Measurements from ENCODE around the gene TMEM141.
A peak's percentile ranks its signal among the peaks of the same experiment; 100 is the strongest.
"Not testable (repeated sequence)": the region's sequence is repeated elsewhere in the genome, so short reads cannot be mapped to it uniquely, and the experiment has no call there.

The TMEM141 gene

DNA sequence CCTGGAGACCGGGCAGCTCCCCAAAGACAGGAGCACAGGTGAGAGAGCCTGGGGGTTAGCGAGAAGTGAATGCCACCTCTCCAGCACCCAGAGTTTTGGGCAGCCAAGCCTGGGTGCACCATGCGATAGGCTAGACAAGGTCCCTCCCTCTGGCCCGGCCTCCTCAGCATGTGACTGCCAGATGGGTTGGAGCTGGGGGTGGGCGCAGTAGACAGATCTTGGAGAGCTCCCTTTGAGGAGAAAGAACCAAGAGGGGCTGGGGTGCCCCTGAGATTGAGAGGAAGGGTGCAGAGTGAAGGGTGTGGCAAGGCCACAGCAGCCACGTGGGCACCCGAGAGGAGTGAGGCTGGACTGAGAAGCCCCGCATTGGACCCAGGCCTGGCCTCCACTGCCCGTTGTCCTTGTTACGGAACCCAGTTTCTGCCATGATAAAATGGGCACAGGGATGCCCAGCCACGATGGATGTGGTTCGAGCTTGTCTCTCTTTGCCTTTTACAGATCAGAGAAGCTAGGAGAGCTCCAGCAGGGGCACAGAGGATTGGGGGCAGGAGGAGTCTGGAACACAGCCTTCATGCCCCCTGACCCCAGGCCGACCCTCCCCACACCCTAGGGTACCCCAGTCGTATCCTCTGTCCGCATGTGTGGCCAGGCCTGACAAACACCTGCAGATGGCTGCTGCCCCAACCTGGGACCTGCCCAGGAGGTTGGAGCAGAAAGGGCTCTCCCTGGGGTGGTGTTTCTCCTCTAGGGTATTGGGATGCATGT, 1.4 kb downstream of the TMEM141 start:
- Histone ChIP-seq H3K4me1 (ENCODE audit: insufficient read depth, low read length) (peaks cover 18% of the 10 kb centered on the region), H3K4me3 (ENCODE audit: low read depth in 1 of 2, low read length in 2 of 2) (peak overlapping the region; percentile 9 to 70), H3K27me3 (ENCODE audit: control insufficient read depth in 1 of 2, insufficient read depth in 2 of 2, low read length in 2 of 2) (peaks cover 0 to 13% of the 10 kb centered on the region in 2 donors), H3K36me3 (ENCODE audit: insufficient read depth, low read length) (peaks cover 6% of the 10 kb centered on the region), H3K9me3 (ENCODE audit: low read length) (no peaks in the 10 kb centered on the region), H3K27ac (ENCODE audit: low read depth, low read length) (no peak overlapping the region), H3K9ac (ENCODE audit: low read length) (no peak overlapping the region)

DNA sequence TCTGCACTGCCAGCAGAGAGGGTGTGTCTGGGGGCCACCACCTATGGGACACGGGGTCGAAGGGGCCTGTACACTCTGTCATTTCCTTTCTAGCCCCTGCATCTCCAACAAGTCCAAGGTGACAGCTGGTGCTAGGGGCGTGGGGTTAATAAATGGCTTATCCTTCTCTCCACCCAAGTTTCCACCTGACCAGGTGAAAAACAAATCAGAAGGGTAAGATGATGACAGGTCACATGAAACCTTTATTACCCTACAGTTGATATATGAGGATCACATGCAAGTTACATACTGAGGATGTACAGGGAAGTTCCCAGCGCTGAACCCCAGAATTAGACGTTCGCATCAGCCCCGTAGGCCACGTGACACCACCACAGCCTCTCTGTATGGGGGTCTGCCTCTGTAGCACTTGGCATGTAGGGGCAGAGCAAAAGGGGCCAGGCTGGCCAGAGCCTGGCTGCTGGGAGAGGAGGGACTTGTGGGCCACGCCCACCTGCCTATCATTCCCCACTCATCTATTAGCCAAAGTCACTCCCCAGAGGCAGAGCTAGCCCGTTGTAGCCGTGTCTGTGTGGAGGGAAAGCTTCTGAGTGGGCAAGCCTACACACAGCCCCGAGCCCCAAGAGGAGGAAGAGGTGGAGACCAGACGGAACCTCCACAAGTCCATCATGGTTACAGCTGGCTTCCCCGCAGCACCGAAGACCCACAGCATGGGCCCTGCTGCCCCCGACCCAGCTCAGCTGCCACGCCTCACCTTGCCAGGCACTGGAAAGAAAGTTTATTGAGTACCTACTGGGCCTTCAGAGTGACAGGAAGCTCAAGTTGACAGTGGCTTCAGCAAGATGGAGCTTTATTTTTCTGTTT, 2.2 kb downstream of the TMEM141 start:
- Histone ChIP-seq H3K9me3 (ENCODE audit: low read length) (no peaks in the 10 kb centered on the region), H3K4me3 (ENCODE audit: low read depth in 1 of 2, low read length in 2 of 2) (no peak overlapping the region), H3K9ac (ENCODE audit: low read length) (no peak overlapping the region), H3K27ac (ENCODE audit: low read depth, low read length) (no peak overlapping the region), H3K27me3 (ENCODE audit: control insufficient read depth in 1 of 2, insufficient read depth in 2 of 2, low read length in 2 of 2) (peaks cover 1 to 19% of the 10 kb centered on the region in 2 donors), H3K4me1 (ENCODE audit: insufficient read depth, low read length) (peaks cover 18% of the 10 kb centered on the region), H3K36me3 (ENCODE audit: insufficient read depth, low read length) (peaks cover 6% of the 10 kb centered on the region)

DNA sequence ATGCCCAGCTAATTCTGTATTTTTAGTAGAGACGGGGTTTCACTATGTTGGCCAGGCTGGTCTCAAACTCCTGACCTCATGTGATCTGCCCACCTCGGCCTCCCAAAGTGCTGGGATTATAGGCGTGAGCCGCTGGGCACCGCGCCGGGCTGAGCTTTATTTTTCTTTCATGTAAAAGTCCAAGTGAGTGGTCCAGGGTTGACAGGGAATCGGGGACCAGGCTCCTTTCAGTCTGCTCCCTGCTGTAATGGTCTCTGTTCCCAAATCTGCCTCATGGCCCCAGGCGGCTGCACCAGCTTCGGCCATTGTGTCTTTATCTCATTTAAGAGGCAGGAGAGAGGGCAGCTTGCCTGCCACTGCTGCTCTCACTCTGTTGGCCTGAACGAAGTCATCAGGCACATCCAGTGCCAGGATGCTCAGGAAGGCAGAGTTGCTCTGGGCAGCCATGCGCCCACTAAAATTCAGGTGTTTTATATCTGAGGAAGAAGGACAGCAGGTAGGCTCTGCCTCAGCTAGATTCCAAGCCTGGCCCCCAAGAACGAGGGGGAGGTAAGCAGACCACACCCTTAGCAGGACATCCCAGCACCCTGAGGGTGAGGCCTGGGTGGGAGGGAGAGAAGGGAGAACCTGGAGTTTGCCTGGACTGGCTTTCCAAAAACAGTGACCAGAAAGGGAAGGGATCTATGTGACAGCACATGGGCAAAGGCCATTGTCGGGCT, 3.3 kb downstream of the TMEM141 start:
- H3K9ac ChIP-seq (ENCODE audit: low read length), result no peak overlapping the region
- H3K27ac ChIP-seq (ENCODE audit: low read depth, low read length), result no peak overlapping the region
- H3K9me3 ChIP-seq (ENCODE audit: low read length), result no peaks in the 10 kb centered on the region
- H3K27me3 ChIP-seq (ENCODE audit: control insufficient read depth in 1 of 2, insufficient read depth in 2 of 2, low read length in 2 of 2), result peaks cover 12 to 30% of the 10 kb centered on the region in 2 donors
- peaks cover 6% of the 10 kb centered on the region for H3K36me3 ChIP-seq (ENCODE audit: insufficient read depth, low read length)
- no peak overlapping the region for H3K4me3 ChIP-seq (ENCODE audit: low read depth in 1 of 2, low read length in 2 of 2)
- peaks cover 18% of the 10 kb centered on the region for H3K4me1 ChIP-seq (ENCODE audit: insufficient read depth, low read length)

DNA sequence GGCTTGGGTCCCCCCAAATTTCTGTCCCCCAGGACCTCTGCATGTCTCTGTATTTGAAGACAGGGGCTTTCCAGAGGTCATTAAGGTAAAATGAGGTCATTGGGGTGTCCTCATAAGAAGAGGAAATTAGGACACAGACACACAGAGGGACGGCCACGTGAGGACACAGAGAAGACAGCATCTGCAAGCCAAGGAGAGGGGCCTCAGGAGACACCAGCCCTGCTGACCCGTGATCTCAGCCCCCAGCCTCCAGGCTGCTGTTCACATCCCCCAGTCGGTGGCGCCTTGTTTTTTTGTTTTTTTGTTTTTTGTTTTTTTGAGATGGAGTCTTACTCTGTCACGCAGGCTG, 3.8 kb downstream of the TMEM141 start:
- no peaks in the 10 kb centered on the region for H3K9me3 ChIP-seq (ENCODE audit: low read length)
- no peak overlapping the region for H3K4me3 ChIP-seq (ENCODE audit: low read depth in 1 of 2, low read length in 2 of 2)
- no peak overlapping the region for H3K9ac ChIP-seq (ENCODE audit: low read length)
- H3K4me1 ChIP-seq (ENCODE audit: insufficient read depth, low read length), result peaks cover 23% of the 10 kb centered on the region
- peaks cover 16 to 36% of the 10 kb centered on the region in 2 donors for H3K27me3 ChIP-seq (ENCODE audit: control insufficient read depth in 1 of 2, insufficient read depth in 2 of 2, low read length in 2 of 2)
- H3K27ac ChIP-seq (ENCODE audit: low read depth, low read length), result no peak overlapping the region
- H3K36me3 ChIP-seq (ENCODE audit: insufficient read depth, low read length), result peaks cover 6% of the 10 kb centered on the region

DNA sequence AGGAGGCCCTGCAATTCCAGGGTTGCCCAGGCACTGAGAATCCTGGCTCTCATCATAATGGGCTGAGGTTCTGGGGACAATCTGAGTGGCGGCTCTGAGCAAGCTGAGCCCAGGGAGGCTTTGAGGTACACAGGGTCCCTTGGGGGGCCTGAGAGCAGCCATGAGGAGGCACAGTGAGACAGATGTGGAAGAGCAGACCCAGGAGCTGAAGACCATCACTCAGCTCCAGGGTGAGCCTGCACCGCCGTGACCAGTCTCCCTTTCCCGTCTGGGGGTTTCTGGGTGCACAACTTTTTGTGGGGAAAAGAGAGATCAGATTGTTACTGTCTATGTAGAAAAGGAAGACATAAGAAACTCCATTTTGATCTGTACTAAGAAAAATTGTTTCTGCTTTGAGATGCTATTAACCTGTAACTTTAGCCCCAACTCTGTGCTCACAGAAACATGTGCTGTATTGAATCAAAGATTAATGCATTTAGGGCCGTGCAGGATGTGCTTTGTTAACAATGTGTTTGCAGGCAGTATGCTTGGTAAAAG, 5.2 kb downstream of the TMEM141 start, which contains the start of gene CCDC183:
Gene CCDC183, plus strand, starts transcription at position 101 of the 537 bp plus-strand sequence. Its CDS starts 60 bp downstream, at position 161.
- Histone ChIP-seq H3K9ac (ENCODE audit: low read length) (no peak within 1 kb of the TSS), H3K4me3 (ENCODE audit: low read depth in 1 of 2, low read length in 2 of 2) (no peak within 1 kb of the TSS), H3K27me3 (ENCODE audit: control insufficient read depth in 1 of 2, insufficient read depth in 2 of 2, low read length in 2 of 2) (peaks cover 24 to 47% of the 10 kb centered on the region in 2 donors), H3K36me3 (ENCODE audit: insufficient read depth, low read length) (peaks cover 6% of the 10 kb centered on the region), H3K9me3 (ENCODE audit: low read length) (no peaks in the 10 kb centered on the region), H3K27ac (ENCODE audit: low read depth, low read length) (no peak within 1 kb of the TSS), H3K4me1 (ENCODE audit: insufficient read depth, low read length) (peaks cover 21% of the 10 kb centered on the region)

DNA sequence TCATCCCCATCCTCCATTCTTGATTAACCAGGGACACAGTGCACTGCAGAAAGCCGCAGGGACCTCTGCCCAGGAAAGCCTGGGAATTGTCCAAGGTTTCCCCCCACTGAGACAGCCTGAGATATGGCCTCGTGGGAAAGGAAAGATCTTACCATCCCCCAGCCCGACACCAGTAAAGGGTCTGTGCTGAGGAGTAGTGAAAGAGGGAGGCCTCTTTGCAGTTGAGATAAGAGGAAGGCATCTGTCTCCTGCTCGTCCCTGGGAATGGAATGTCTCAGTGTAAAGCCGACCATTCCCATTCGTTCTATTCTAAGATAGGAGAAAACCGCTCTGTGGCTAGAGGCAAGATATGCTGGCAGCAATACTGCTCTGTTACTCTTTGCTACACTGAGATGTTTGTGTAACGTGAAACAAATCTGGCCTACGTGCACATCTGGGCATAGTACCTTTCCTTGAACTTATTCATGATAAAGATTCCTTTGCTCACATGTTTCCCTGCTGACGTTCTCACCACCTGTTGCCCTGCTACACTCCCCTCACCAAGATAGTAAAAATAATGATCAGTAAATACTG, 5.7 kb downstream of the TMEM141 start:
- Histone ChIP-seq H3K27me3 (ENCODE audit: control insufficient read depth in 1 of 2, insufficient read depth in 2 of 2, low read length in 2 of 2) (peaks cover 29 to 52% of the 10 kb centered on the region in 2 donors), H3K4me1 (ENCODE audit: insufficient read depth, low read length) (peaks cover 17% of the 10 kb centered on the region)
- H3K27ac ChIP-seq (ENCODE audit: low read depth, low read length); H3K36me3 ChIP-seq (ENCODE audit: insufficient read depth, low read length); H3K9me3 ChIP-seq (ENCODE audit: low read length); H3K4me3 ChIP-seq (ENCODE audit: low read depth in 1 of 2, low read length in 2 of 2); H3K9ac ChIP-seq (ENCODE audit: low read length): not testable (repeated sequence)

DNA sequence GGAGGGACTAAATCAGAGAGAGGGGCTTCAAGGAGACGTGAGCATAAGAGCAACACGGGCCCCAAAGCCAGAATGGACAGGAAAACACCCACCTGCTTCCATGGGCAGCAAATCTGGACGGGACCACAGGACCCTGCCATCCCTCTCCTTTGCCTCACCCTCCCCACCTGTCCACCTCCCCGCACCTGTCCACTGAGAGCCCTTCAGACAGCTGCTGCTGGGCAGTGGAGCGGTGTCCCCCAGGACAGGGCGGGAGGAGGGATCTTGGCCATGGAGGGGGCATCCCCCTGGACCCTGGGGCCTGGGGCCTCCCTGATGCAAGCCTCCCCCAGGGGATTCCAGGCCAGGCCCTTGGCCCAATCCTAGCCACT, 7.5 kb downstream of the TMEM141 start:
- Histone ChIP-seq H3K27ac (ENCODE audit: low read depth, low read length) (no peak overlapping the region), H3K27me3 (ENCODE audit: control insufficient read depth in 1 of 2, insufficient read depth in 2 of 2, low read length in 2 of 2) (peaks cover 35 to 61% of the 10 kb centered on the region in 2 donors), H3K9ac (ENCODE audit: low read length) (no peak overlapping the region)

DNA sequence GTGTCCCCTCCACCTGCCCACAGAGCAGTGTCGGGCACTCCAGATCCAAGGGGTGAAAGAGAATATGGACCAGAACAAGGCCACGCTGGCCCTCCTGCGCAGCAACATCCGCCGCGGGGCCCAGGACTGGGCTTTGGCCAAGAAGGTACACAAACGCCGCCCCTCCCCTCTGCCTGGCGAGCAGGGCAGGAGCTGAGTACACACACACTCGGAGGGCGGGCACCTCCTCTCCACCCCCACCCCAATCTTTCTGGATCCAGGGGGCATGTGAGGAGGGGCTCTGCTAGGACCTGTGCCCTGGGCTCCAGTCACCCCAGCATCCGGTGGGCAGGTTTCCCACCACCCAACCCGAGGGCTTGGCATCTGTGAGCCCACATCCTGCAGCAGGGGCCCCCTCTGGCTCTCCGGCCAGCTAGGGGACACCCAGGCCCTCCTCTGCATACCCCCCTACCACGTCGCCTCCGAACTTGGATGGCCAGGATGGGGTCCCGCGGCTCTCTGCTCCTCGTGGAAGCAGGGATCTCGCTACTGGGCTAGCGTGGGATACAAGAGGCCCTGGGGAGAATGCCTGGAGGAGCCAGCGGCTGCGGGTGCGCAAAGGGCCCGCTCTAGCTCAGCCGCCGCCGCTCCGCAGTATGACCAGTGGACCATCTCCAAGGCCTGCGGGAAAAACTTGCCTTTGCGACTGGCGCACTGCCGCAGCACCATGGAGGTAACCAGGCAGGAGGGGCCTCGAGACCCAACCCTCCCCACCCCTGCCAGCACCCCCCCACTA, 8.1 kb downstream of the TMEM141 start:
- Histone ChIP-seq H3K27ac (ENCODE audit: low read depth, low read length) (no peak overlapping the region), H3K4me3 (ENCODE audit: low read depth in 1 of 2, low read length in 2 of 2) (no peak overlapping the region), H3K9me3 (ENCODE audit: low read length) (no peaks in the 10 kb centered on the region), H3K4me1 (ENCODE audit: insufficient read depth, low read length) (peaks cover 10% of the 10 kb centered on the region), H3K27me3 (ENCODE audit: control insufficient read depth in 1 of 2, insufficient read depth in 2 of 2, low read length in 2 of 2) (peaks cover 35 to 61% of the 10 kb centered on the region in 2 donors), H3K9ac (ENCODE audit: low read length) (no peak overlapping the region), H3K36me3 (ENCODE audit: insufficient read depth, low read length) (no peaks in the 10 kb centered on the region)

More for the DNA sequence above, 7.5 kb downstream of the TMEM141 start:
- Histone ChIP-seq H3K9me3 (ENCODE audit: low read length) (no peaks in the 10 kb centered on the region), H3K4me3 (ENCODE audit: low read depth in 1 of 2, low read length in 2 of 2) (no peak overlapping the region), H3K36me3 (ENCODE audit: insufficient read depth, low read length) (no peaks in the 10 kb centered on the region), H3K4me1 (ENCODE audit: insufficient read depth, low read length) (peaks cover 10% of the 10 kb centered on the region)

DNA sequence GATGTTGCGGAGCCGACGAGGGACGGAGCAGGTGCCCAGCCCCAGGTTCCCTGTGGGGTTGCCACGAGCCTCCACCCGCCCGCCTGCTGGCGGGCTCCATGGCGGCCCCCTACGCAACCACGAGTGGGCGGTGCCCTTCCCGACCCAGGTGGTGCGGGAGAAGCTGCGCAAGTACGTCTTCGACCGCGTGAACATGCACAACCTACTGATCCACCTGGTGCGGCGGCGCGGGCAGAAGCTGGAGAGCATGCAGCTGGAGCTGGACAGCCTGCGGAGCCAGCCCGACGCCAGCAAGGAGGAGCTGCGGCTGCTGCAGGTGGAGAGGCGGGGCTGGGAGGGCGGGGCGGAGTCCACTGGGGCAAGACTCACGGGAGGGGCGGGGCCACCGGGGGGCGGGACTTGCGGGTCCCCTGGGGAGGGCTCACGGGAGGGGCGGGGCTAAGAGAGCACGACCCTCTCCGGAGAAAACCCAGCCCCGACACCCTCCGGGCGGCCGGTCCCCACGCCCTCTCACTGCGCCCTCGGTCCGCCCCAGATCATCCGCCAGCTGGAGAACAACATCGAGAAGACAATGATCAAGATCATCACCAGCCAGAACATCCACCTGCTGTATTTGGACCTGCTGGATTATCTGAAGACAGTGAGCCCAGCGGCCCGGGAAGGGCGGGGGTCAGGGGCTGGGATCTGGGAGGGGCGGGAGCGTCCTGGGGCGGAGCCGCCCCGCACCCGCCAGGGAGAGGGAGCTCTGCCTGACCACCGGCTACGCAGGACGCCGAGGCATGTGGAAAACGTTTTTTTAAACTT, 8.9 kb downstream of the TMEM141 start:
- no peak overlapping the region for H3K9ac ChIP-seq (ENCODE audit: low read length)
- H3K36me3 ChIP-seq (ENCODE audit: insufficient read depth, low read length), result no peaks in the 10 kb centered on the region
- H3K4me1 ChIP-seq (ENCODE audit: insufficient read depth, low read length), result peaks cover 10% of the 10 kb centered on the region
- no peak overlapping the region for H3K27ac ChIP-seq (ENCODE audit: low read depth, low read length)
- H3K27me3 ChIP-seq (ENCODE audit: control insufficient read depth in 1 of 2, insufficient read depth in 2 of 2, low read length in 2 of 2), result peaks cover 35 to 61% of the 10 kb centered on the region in 2 donors
- H3K9me3 ChIP-seq (ENCODE audit: low read length), result no peaks in the 10 kb centered on the region
- no peak overlapping the region for H3K4me3 ChIP-seq (ENCODE audit: low read depth in 1 of 2, low read length in 2 of 2)

DNA sequence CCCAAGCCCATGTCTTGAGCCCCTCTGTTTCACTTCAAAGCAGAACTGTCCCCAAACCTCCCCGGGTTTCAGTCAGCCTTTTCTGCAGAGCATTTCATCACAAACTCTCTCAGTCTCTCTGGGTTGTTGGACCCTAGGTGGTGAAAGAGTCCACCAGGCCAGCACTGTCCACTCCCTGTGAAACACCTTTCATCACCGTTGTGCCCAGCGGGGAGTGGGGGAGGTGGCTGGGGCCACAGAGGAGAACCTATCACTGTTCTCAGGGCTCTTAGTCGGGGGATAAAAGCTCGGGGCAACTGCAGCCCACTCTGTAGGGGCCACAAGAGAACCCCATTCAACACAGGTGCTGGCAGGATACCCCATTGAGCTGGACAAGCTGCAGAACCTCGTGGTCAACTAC, 11.2 kb downstream of the TMEM141 start:
- peaks cover 22% of the 10 kb centered on the region for H3K4me1 ChIP-seq (ENCODE audit: insufficient read depth, low read length)
- no peaks in the 10 kb centered on the region for H3K9me3 ChIP-seq (ENCODE audit: low read length)
- H3K4me3 ChIP-seq (ENCODE audit: low read depth in 1 of 2, low read length in 2 of 2), result no peak overlapping the region
- H3K36me3 ChIP-seq (ENCODE audit: insufficient read depth, low read length), result no peaks in the 10 kb centered on the region
- H3K27me3 ChIP-seq (ENCODE audit: control insufficient read depth in 1 of 2, insufficient read depth in 2 of 2, low read length in 2 of 2), result peaks cover 35 to 49% of the 10 kb centered on the region in 2 donors
- H3K9ac ChIP-seq (ENCODE audit: low read length), result no peak overlapping the region
- no peak overlapping the region for H3K27ac ChIP-seq (ENCODE audit: low read depth, low read length)
